GM21381 (cell line): Measurements from ENCODE around the gene NDST4.

Experiments used
- ATAC-seq: cut with Tn5 transposase; IDR thresholded peaks from one replicate; pipeline ENCODE4 v1.9.1; 2021; ENCODE audit warnings: mild to moderate bottlenecking, moderate library complexity; ENCODE audit not compliant: unreplicated experiment

Gene NDST4

GRCh38 chr4:114921191-114921590 lies 192.2 kb downstream of the NDST4 start:
- ATAC-seq, result no peak

GRCh38 chr4:114911111-114911510 lies 202.3 kb downstream of the NDST4 start:
- ATAC-seq, result no peak

- no peak for ATAC-seq
These were observed 205.9 kb downstream of the NDST4 start for GRCh38 chr4:114907568-114907967.

- ATAC-seq, result no peak
These were observed 208.4 kb downstream of the NDST4 start for GRCh38 chr4:114905017-114905416.

- ATAC-seq, result no peak
These were observed 212.5 kb downstream of the NDST4 start for GRCh38 chr4:114900934-114901333.

GRCh38 chr4:114890773-114891172 lies 222.6 kb downstream of the NDST4 start:
- no peak for ATAC-seq

- ATAC-seq, result no peak
These were observed 226.7 kb downstream of the NDST4 start for GRCh38 chr4:114886761-114887160.

- no peak for ATAC-seq
These were observed 229.8 kb downstream of the NDST4 start for GRCh38 chr4:114883641-114884040.

- ATAC-seq, result no peak
These were observed 233.3 kb downstream of the NDST4 start for GRCh38 chr4:114879916-114880669.

- no peak for ATAC-seq
These were observed 237.8 kb downstream of the NDST4 start for GRCh38 chr4:114875630-114876029.

GRCh38 chr4:114874321-114874720 lies 239.1 kb downstream of the NDST4 start:
- ATAC-seq, result no peak

- ATAC-seq, result no peak
These were observed 242.4 kb downstream of the NDST4 start for GRCh38 chr4:114870987-114871386.

GRCh38 chr4:114866901-114867670 lies 246.3 kb downstream of the NDST4 start:
- no peak for ATAC-seq

- ATAC-seq, result no peak
These were observed 249.4 kb downstream of the NDST4 start for GRCh38 chr4:114864060-114864459.

- no peak for ATAC-seq
These were observed 252.6 kb downstream of the NDST4 start for GRCh38 chr4:114860786-114861185.

- no peak for ATAC-seq
These were observed 255.6 kb downstream of the NDST4 start for GRCh38 chr4:114857831-114858230.

GRCh38 chr4:114839986-114840385 lies 273.4 kb downstream of the NDST4 start:
- no peak for ATAC-seq

- ATAC-seq, result no peak
These were observed 282.8 kb downstream of the NDST4 start for GRCh38 chr4:114830628-114831027.

GRCh38 chr4:114827651-114828050 lies 285.8 kb downstream of the NDST4 start:
- no peak for ATAC-seq

GRCh38 chr4:114815760-114816159 lies 297.7 kb downstream of the NDST4 start:
- ATAC-seq, result no peak

GRCh38 chr4:114813961-114814360 lies 299.5 kb downstream of the NDST4 start:
- ATAC-seq, result no peak

GRCh38 chr4:114811564-114812301 lies 301.7 kb downstream of the NDST4 start:
- no peak for ATAC-seq
